ENCODE measurements around the gene CHSY3.

- no peak for TF ChIP-seq CTCF (IDR thresholded peaks at IDR 0.05)
- no peak for TF ChIP-seq POLR2A (IDR thresholded peaks at IDR 0.05)
Observed at GRCh38 chr5:130032807-130033206, 128.5 kb downstream of the CHSY3 start.
